K562 (cell line): ENCODE results near the gene SERBP1. TPM values are rescaled to one million over a fixed set of nuclear protein-coding genes. Genes with fewer than 3 reads are reported as not detected.

Experiments used
- ATAC-seq: fragments of 200-7000 bp; cut with Tn5 transposase; 3 replicates; pipeline ENCODE4 v1.9.1; 2020; ENCODE audit warnings: moderate library complexity
- BruUV-seq: library from RNA; stranded (reverse); fragments of 400-500 nt; replicated peaks from 2 replicates; lab custom pipeline; 2021; lab: Mats Ljungman, UMichigan
- CTCF ChIA-PET: fragments of 300-600 bp; formaldehyde crosslinking; extraction: SDS; loops from one replicate; lab custom pipeline; 2021; ENCODE audit warnings: low intra/inter-chr PET ratio; lab: Yijun Ruan, JAX
- POLR2A ChIA-PET: fragments of 300-600, 350-650 bp; sonication (Branson Sonifier 250); formaldehyde crosslinking; extraction: SDS; loops from one replicate; lab custom pipeline; 2021; ENCODE audit warnings: antibody characterized with exemption, inconsistent platforms; lab: Yijun Ruan, JAX
- DNase-seq, 4 experiments: peaks; one replicate each; pipeline versions ENCODE4 v3.0.0 to v3.0.0-alpha.2; 2011 to 2018; ENCODE audit warnings: low spot score in 3 of 4, mixed read lengths in 3 of 4; ENCODE audit errors: extremely low read depth in 1 of 4
- FAIRE-seq: peaks from 2 replicates; lab custom pipeline; 2011; peaks lifted over from hg19 to GRCh38; lab: Jason Lieb, UNC
- H2AFZ ChIP-seq: 2 replicates; pipeline ENCODE4 v1.6.0; 2011; ENCODE audit warnings: low read depth, low read length, control low read depth, inconsistent platforms
- H3K27ac ChIP-seq: fragments of 200-600 bp; 3 replicates; pipeline ENCODE4 v1.8.0; 2011; ENCODE audit warnings: low read depth, mild to moderate bottlenecking, control low read depth, inconsistent platforms, low read length, moderate library complexity, mixed read lengths; ENCODE audit errors: extremely low read depth
- H3K27me3 ChIP-seq, 2 experiments: fragments of 300-600 bp in 1 of 2; 2 replicates in 1 of 2; 3 replicates in 1 of 2; pipeline versions ENCODE4 v1.6.0 to v1.8.0; 2011; ENCODE audit warnings: inconsistent platforms in 2 of 2, low read length in 2 of 2, mild to moderate bottlenecking in 1 of 2, mixed read lengths in 1 of 2, moderate library complexity in 1 of 2; ENCODE audit not compliant: control insufficient read depth in 2 of 2, insufficient read depth in 2 of 2
- H3K36me3 ChIP-seq: fragments of 300-600 bp; 3 replicates; pipeline ENCODE4 v1.8.0; 2011; ENCODE audit warnings: mild to moderate bottlenecking, low read length, inconsistent platforms; ENCODE audit not compliant: control insufficient read depth, insufficient read depth
- H3K4me1 ChIP-seq, 2 experiments: fragments of 200-600 bp in 1 of 2; replicated peaks in 1 of 2; 2 replicates in 1 of 2; 3 replicates in 1 of 2; pipeline versions ENCODE4 v1.5.1 to v1.8.0; 2011; ENCODE audit warnings: inconsistent platforms in 2 of 2, low read length in 2 of 2, mild to moderate bottlenecking in 1 of 2, mixed read lengths in 1 of 2, moderate library complexity in 1 of 2; ENCODE audit not compliant: control insufficient read depth in 2 of 2, insufficient read depth in 2 of 2
- H3K4me2 ChIP-seq: 2 replicates; pipeline ENCODE4 v1.6.1; 2011; ENCODE audit warnings: low read length, control low read depth, inconsistent platforms, mixed read lengths; ENCODE audit not compliant: insufficient read depth
- H3K4me3 ChIP-seq: fragments of 200-600 bp; sonication (generic), shearing (Covaris generic); 2 replicates; pipeline ENCODE4 v1.5.1; 2016; ENCODE audit warnings: control low read depth, inconsistent platforms
- H3K79me2 ChIP-seq: fragments of 200-600 bp; 3 replicates; pipeline ENCODE4 v1.8.0; 2011; ENCODE audit warnings: low read length, inconsistent platforms; ENCODE audit not compliant: control insufficient read depth, insufficient read depth
- H3K9ac ChIP-seq, 2 experiments: 2 replicates each; pipeline versions ENCODE4 v1.6.0 to v1.6.1; 2011; ENCODE audit warnings: low read depth in 2 of 2, low read length in 2 of 2, control low read depth in 1 of 2, inconsistent platforms in 1 of 2, mild to moderate bottlenecking in 1 of 2, mixed read lengths in 1 of 2; ENCODE audit not compliant: insufficient read depth in 1 of 2
- H3K9me1 ChIP-seq: one replicate; pipeline ENCODE4 v1.6.0; 2011; ENCODE audit warnings: inconsistent platforms, mild to moderate bottlenecking, low read length, moderate library complexity; ENCODE audit not compliant: control insufficient read depth, insufficient read depth
- H3K9me3 ChIP-seq: replicated peaks from 2 replicates; pipeline ENCODE4 v1.5.1; 2011; ENCODE audit warnings: low read depth, low read length, inconsistent platforms; ENCODE audit not compliant: control insufficient read depth, insufficient read depth
- H4K20me1 ChIP-seq: replicated peaks from 2 replicates; pipeline ENCODE4 v1.6.1; 2011; ENCODE audit warnings: low read length, inconsistent platforms, mixed read lengths; ENCODE audit not compliant: control insufficient read depth, insufficient read depth
- ADNP ChIP-seq: fragments of 200-800 bp; sonication (Bioruptor generic); IDR thresholded peaks from 2 replicates; pipeline ENCODE4 v1.6.1; 2016; ENCODE audit warnings: missing genetic modification characterization, missing compliant biosample characterization
- AFF4 ChIP-seq: sonication (generic); formaldehyde crosslinking; IDR thresholded peaks from 2 replicates; pipeline ENCODE4 v1.8.0; 2023; ENCODE audit warnings: mild to moderate bottlenecking, missing genetic modification reagents
- ATF2 ChIP-seq: sonication (generic); formaldehyde crosslinking; IDR thresholded peaks from 2 replicates; pipeline ENCODE4 v1.8.1; 2022; ENCODE audit warnings: missing genetic modification reagents
- CEBPB ChIP-seq: fragments of 450-650 bp; IDR thresholded peaks from 2 replicates; pipeline ENCODE4 v1.6.1; 2016; ENCODE audit warnings: missing genetic modification characterization, missing compliant biosample characterization
- CREB1 ChIP-seq, 2 experiments: sonication (generic) in 1 of 2; formaldehyde crosslinking in 1 of 2; IDR thresholded peaks; 2 replicates each; pipeline versions ENCODE4 v1.6.1 to v1.8.0; 2012 to 2022; ENCODE audit warnings: inconsistent platforms in 1 of 2, mild to moderate bottlenecking in 1 of 2, missing genetic modification reagents in 1 of 2, moderate library complexity in 1 of 2
- FOS ChIP-seq: IDR thresholded peaks from 3 replicates; pipeline ENCODE4 v1.6.1; 2011; ENCODE audit not compliant: insufficient read length; ENCODE audit errors: extremely low read depth
- MITF ChIP-seq: IDR thresholded peaks from 2 replicates; pipeline ENCODE4 v1.6.1; 2014; ENCODE audit warnings: antibody characterized with exemption
- MTF1 ChIP-seq: fragments of 250-450 bp; sonication (Bioruptor Pico); IDR thresholded peaks from 2 replicates; pipeline ENCODE4 v1.9.0; 2021; ENCODE audit warnings: moderate library complexity, mild to moderate bottlenecking, inconsistent platforms, borderline replicate concordance
- NELFE ChIP-seq: IDR thresholded peaks from 2 replicates; pipeline ENCODE4 v1.6.1; 2011; ENCODE audit warnings: mild to moderate bottlenecking; ENCODE audit not compliant: insufficient read depth, insufficient read length
- NR4A1 ChIP-seq, 2 experiments: fragments of 250-450 bp in 1 of 2; fragments of 450-650 bp in 1 of 2; sonication (Bioruptor Pico) in 1 of 2; IDR thresholded peaks; 2 replicates each; pipeline versions ENCODE4 v1.4.0 to v1.6.1; 2016 to 2020; ENCODE audit warnings: mild to moderate bottlenecking in 2 of 2, missing compliant biosample characterization in 1 of 2, missing genetic modification characterization in 1 of 2, moderate library complexity in 1 of 2
- RFX1 ChIP-seq: fragments of 450-650 bp; IDR thresholded peaks from 2 replicates; pipeline ENCODE4 v1.6.1; 2016; ENCODE audit warnings: mild to moderate bottlenecking, moderate library complexity
- SMAD1 ChIP-seq: fragments of 150-350 bp; IDR thresholded peaks from 2 replicates; pipeline ENCODE4 v1.6.1; 2014; ENCODE audit warnings: low read length, low read depth; ENCODE audit not compliant: partially characterized antibody
- SNIP1 ChIP-seq: fragments of 450-650 bp; IDR thresholded peaks from 2 replicates; pipeline ENCODE4 v1.7.1; 2017; ENCODE audit warnings: low read depth, mild to moderate bottlenecking
- SREBF1 ChIP-seq: fragments of 150-350 bp; IDR thresholded peaks from 2 replicates; pipeline ENCODE4 v1.6.1; 2014; ENCODE audit warnings: antibody characterized with exemption, low read depth, low read length, borderline replicate concordance
- ZNF551 ChIP-seq: fragments of 250-450 bp; sonication (Bioruptor Pico); IDR thresholded peaks from 2 replicates; pipeline ENCODE4 v1.5.0; 2021; ENCODE audit warnings: mild to moderate bottlenecking, moderate library complexity
- WGBS: fragments of 100-300 bp; shearing (Covaris generic); methylation state at CpG from one replicate; pipeline ENCODE4 v1.1.6; 2016; ENCODE audit warnings: low coverage, mixed read lengths; ENCODE audit not compliant: insufficient coverage; ENCODE audit errors: missing lambda C conversion rate; 5-methylcytosine and 5-hydroxymethylcytosine counted together
- in situ Hi-C: fragments of 300-500 bp; cut with MboI; formaldehyde crosslinking; loops from 4 replicates; pipeline ENCODE4 v1.15.0; 2018; ENCODE audit warnings: inconsistent platforms, mixed read lengths
- intact Hi-C: fragments of 100-400 bp; cut with micrococcal nuclease; formaldehyde crosslinking; loops from 2 replicates; pipeline ENCODE4 v1.14.2; 2022
- polyA plus RNA-seq, 8 experiments: library from polyadenylated mRNA; depleted of rRNA in 4 of 8; stranded (reverse) in 5 of 8; unstranded in 3 of 8; fragments of >200 nt; fragmentation: Nextera tagmentation in 2 of 8; fragmentation: Illumina TruSeq in 1 of 8; extraction: Ambion mirVana in 2 of 8; extraction: Trizol in 1 of 8; gene quantifications; 2 replicates each; pipeline versions ENCODE4 v1.2.1 to v1.2.3, GENCODE V29; 2011 to 2014; ENCODE audit warnings: inconsistent platforms in 1 of 8, missing spikeins in 1 of 8
- total RNA-seq, 7 experiments: library from RNA; depleted of rRNA in 6 of 7; stranded (reverse); fragments of >200 nt in 6 of 7; fragmentation: Illumina TruSeq in 2 of 7; extraction: Trizol in 2 of 7; gene quantifications; 2 replicates each; pipeline versions ENCODE4 v1.2.1 to v1.2.3, GENCODE V29; 2011 to 2021; ENCODE audit warnings: low replicate concordance in 1 of 7

SERBP1 gene
- total and polyA plus RNA-seq, 9 of the 15 experiments (the other 6 are each of a cell fraction or from before 2014, with no cell fraction given): 79.9 to 761 (median 464) TPM

- BruUV-seq: no TSS peak
- no peak overlapping the region for H3K4me3 ChIP-seq
- H3K27ac ChIP-seq: no peak overlapping the region
- no peak overlapping the region for H2AFZ ChIP-seq
- TF ChIP-seq SNIP1: no peak
- TF ChIP-seq CREB1 (IDR thresholded peaks at IDR 0.05): no peak
- no peak for TF ChIP-seq CREB1 (CRISPR knock-in tag; IDR thresholded peaks at IDR 0.05)
- TF ChIP-seq ZNF551: no peak
- no peak for TF ChIP-seq SREBF1
- TF ChIP-seq NR4A1 (CRISPR knock-in tag; IDR thresholded peaks at IDR 0.05): no peak
- no peak for TF ChIP-seq NR4A1 (tag; IDR thresholded peaks at IDR 0.05)
- no peak for TF ChIP-seq ATF2 (CRISPR knock-in tag)
- no peak for TF ChIP-seq CEBPB (tag)
- no peak for TF ChIP-seq SMAD1
- TF ChIP-seq MTF1: no peak
- TF ChIP-seq RFX1: no peak
- TF ChIP-seq FOS: no peak
- TF ChIP-seq MITF: no peak
- TF ChIP-seq ADNP (tag): no peak
- TF ChIP-seq AFF4 (CRISPR knock-in tag): no peak
- TF ChIP-seq NELFE: no peak
- H3K4me1 ChIP-seq: no peaks in the 10 kb centered on the region
- no peaks in the 10 kb centered on the region for H3K79me2 ChIP-seq
- no peak overlapping the region for H3K4me2 ChIP-seq
- no peaks in the 10 kb centered on the region for H3K27me3 ChIP-seq
- ChIA-PET CTCF (no interaction called here), POLR2A (interaction anchor here (0.8 to 1.3 kb wide), 2 partner anchors 8 to 14 kb away, joined by 3 to 6 read pairs; no protein-coding TSS in a partner anchor)
- 70% methylated on average over 6 of the region's 6 CpGs for WGBS
- no peak overlapping the region for H3K9ac ChIP-seq
- H4K20me1 ChIP-seq: no peaks in the 10 kb centered on the region
- DNase-seq: no peak
- no peak for FAIRE-seq
- H3K9me3 ChIP-seq: no peaks in the 10 kb centered on the region
- intact Hi-C loops: no loop called here
- no peak for ATAC-seq
- peaks cover 7% of the 10 kb centered on the region; the same call in 2 of the 3 replicates for H3K36me3 ChIP-seq
- in situ Hi-C loops: no loop called here
- no peaks in the 10 kb centered on the region for H3K9me1 ChIP-seq
Observed at GRCh38 chr1:67401443-67401842, 28.8 kb downstream of the SERBP1 start.
